Measurements from ENCODE around the gene SMIM22. TPM values are rescaled to one million over a fixed set of nuclear protein-coding genes. Genes with fewer than 3 reads are reported as not detected.
A peak's percentile ranks its signal among the peaks of the same experiment; 100 is the strongest.

The SMIM22 gene
- total RNA-seq, 1 donor from 2014 or later: not detected

DNA sequence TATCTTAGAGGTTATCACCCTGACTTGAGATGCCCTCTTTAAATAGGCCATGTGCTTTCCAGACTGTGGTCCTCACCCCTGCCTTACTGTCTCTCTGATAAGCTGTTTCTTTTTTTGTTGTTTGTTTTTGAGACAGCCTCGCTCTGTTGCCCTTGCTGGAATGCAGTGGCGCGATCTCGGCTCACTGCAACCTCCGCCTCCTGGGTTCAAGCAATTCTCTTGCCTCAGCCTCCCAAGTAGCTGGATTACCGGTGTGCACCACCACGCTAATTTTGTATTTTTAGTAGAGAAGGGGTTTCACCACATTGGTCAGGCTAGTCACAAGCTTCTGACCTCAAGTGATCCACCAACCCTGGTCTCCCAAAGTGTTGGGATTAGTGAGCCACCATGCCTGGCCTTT lies 6.3 kb upstream of the SMIM22 start:
- no peak for DNase-seq (ENCODE audit: missing footprints)
- ATAC-seq: no peak
- intact Hi-C loops (cut with DNase I): no loop called here

DNA sequence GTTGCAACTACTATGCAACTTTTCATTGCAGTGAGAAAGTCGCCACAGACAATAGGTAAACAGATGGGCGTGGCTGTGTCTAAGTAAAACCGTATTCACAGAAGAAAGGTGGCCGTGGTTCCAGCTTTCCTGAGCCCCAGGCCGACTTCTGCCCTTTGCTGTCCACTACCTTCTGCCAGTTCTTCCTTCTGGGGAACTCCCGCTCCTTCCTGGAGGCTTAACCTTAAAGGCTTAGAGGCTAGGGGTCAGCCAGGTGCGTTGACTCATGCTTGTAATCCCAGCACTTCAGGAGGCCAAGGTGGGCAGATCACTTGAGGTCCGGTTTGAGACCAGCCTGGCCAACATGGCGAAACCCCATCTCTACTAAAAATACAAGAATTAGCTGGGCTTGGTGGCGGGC lies 4.9 kb upstream of the SMIM22 start:
- DNase-seq (ENCODE audit: missing footprints): no peak
- intact Hi-C loops (cut with DNase I): no loop called here
- no peak for ATAC-seq

DNA sequence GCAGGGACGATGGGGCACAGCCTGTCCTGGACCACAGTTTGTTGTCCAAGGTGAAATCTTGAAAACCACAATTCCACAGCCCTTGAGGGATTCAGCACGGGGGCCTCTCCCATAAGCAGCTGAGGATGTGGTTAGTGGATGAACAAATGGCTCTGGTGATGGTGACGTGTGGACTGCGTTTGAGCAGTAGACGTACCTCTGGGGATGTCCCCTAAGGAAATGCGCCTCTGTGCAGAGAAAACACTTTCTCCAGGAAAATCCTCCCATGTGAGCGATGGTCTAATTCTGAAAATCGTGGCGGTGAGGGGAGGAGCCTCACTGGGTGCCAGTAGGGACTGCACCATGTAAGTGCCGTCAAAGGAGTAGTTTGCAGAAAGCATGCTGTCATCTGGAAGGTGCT lies 4.3 kb upstream of the SMIM22 start:
- DNase-seq (ENCODE audit: missing footprints) (no peak), ATAC-seq (no peak)
- intact Hi-C loops (cut with DNase I): no loop called here

DNA sequence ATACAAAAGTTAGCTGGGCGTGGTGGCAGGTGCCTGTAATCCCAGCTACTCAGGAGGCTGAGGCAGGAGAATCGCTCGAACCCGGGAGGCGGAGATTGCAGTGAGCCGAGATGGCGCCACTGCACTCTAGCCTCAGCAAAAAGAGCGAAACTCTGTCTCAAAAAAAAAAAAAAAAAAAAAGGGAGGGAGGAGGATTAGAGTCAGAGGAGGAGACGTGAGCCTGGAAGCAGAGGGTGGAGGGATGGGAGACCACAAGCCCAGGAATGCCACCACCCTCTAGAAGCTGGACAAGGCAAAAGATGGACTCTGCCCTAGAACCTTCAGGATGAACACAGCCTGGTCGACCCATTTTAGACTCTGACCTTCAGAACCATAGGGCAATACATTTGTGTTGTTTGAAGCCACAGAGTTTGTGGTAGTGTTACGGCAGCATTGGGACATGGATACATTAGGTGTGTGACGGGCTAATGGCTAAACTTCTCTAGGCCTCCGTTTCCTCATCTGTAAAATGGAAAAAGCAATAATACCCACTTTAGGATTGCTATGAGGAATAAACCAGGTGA lies 2.1 kb upstream of the SMIM22 start:
- intact Hi-C loops (cut with DNase I): no loop called here
- ATAC-seq (no peak), DNase-seq (ENCODE audit: missing footprints) (no peak)

DNA sequence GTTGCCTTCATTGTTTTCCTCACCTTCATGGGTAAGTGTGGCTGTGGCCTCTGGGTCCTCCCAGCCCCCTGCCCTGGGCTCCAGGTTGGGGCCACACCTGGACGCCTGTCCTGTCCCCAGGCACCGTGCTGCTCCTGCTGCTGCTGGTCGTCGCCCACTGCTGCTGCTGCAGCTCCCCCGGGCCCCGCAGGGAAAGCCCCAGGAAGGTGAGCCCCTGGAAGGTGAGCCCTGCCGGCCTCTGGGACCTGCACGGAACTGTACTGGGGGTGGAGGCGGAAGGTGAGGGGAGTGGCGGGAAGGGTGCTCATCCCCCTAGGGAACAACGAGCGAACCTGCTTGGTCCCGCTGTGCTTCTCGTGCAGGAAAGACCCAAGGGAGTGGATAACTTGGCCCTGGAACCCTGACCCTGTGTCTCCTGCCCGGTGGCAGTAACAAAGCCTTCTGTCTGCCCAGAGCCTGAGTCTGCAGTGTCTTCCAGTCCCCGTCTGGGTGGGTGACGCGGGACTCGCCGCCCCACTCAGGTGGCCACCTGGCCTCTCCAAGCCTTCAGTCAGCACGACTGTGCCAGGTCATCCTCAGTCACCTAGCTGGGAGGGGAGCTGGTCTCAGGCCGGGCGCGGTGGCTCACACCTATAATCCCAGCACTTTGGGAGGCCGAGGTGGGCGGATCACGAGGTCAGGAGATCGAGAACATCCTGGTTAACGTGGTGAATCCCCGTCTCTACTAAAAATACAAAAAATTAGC lies 831 bp downstream of the SMIM22 start:
- DNase-seq (ENCODE audit: missing footprints): no peak
- no peak for ATAC-seq
- intact Hi-C loops (cut with DNase I): no loop called here

DNA sequence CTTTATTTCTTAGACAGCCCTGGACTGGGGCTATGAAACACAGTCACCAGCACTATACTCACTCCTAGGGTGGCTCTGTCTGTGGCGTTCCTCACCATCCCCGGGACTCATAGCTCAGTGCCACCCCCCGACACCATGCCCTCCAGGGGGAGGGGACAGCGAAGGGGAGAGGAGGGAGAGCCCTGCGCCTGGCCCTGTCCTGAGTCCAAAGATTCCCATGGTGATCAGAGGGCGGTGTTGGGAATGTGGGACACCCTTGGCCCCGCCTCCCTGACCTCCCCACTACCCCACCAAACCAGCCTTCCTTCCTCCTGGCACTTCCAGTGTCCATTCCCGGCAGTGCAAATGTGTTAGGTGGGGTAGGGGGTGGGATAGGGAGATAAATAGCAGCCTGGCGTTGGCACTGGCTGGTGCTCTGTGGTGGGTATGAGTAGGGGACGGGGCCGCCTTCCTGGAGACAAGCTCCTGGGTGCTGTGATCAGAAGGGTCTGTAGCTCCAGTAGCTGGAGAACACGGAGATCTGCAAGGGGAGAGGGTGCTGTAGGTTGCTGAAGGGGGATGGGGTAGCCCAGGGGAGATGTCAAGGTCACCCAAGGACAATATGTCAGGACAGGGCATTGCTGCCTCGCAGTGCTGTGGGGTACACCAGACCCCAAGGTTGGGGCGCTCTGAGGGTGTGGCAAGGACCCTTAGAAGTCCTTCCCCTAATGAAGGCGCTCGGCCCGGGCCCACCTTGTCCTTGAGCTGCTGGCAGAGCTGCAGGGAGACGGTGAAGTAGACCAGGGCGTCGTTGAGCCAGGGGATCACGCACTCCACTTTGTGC lies 2.0 kb downstream of the SMIM22 start:
- DNase-seq (ENCODE audit: missing footprints) (peak; percentile 51), ATAC-seq (no peak)
- intact Hi-C loops (cut with DNase I): no loop called here

DNA sequence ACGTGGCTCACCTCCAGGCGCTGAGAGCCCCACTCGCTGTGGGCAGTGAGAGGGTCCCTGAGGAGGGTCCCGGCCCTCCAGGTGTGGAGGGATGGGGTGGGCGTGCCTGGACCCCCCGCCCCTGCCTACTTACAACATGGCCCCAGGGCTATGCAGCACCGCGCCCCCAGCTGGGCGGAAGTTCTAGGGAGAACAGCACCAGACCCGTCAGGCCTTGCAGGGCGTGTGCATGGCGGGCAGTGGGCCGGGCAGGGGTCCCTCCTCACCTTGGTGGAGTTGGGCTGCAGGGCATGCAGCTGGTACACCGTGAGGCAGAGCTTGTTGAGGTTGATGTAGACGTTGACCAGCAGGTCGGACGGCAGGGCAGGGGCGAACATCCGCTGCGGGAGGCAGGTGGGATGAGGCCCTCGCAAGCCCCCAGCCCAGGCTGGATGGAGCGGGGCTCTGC lies 2.7 kb downstream of the SMIM22 start:
- DNase-seq (ENCODE audit: missing footprints) (peak; percentile 61), ATAC-seq (no peak)
- intact Hi-C loops (cut with DNase I): no loop called here

DNA sequence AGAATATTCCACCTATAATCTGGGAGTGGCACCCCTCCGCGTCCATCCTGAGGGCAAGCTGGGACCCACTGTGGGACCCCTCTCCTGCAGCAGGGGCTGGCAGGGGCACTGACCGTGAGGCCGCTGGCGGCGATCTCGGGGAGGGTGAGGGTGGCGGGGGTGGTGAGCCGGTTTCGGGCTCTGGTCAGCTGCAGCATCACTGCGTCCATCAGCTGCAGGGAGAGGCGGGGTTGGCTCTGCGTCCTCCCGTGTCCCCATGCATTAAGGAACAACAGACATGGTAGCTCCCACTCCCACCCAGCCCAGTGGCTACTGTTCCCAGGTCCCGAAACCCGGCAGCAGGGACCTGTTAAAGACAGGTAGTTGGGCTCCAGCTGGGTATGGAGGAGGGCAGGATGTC lies 3.3 kb downstream of the SMIM22 start:
- intact Hi-C loops (cut with DNase I): no loop called here
- peak; percentile 51 for DNase-seq (ENCODE audit: missing footprints)
- ATAC-seq: no peak

DNA sequence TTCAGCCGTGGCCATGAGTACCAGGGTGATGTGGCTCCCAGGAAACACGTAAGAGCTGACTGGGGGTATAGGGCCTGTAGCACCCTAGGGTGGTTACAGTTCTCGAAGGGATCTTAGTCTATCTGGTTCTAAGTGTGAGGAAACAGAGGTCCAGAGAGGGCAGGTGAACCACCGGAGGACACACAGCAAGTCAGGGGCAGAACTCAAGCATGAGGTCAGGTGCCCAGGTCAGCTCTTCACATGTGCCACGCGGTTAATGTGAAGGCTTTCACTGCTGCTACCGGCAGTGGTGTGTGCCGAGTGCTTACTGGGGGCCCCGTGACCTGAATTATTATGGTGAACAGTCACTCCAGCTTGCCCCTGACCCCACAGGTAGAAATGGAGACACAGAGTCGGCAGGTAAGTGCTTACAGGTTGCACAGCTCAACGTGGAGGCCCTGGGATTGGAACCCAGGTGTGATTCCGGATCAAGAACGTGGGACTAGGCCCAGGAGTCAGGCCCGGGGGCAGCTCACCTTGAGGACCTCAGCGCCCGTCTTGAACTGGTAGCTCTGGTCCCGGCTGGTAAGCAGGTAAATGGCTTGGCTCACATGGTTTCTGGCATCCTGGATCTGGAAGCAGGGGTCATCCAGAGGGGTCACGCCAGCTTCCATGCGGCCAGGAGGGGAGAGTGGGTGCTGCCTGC lies 4.1 kb downstream of the SMIM22 start:
- DNase-seq (ENCODE audit: missing footprints): peak; percentile 63
- intact Hi-C loops (cut with DNase I): no loop called here
- ATAC-seq: no peak

DNA sequence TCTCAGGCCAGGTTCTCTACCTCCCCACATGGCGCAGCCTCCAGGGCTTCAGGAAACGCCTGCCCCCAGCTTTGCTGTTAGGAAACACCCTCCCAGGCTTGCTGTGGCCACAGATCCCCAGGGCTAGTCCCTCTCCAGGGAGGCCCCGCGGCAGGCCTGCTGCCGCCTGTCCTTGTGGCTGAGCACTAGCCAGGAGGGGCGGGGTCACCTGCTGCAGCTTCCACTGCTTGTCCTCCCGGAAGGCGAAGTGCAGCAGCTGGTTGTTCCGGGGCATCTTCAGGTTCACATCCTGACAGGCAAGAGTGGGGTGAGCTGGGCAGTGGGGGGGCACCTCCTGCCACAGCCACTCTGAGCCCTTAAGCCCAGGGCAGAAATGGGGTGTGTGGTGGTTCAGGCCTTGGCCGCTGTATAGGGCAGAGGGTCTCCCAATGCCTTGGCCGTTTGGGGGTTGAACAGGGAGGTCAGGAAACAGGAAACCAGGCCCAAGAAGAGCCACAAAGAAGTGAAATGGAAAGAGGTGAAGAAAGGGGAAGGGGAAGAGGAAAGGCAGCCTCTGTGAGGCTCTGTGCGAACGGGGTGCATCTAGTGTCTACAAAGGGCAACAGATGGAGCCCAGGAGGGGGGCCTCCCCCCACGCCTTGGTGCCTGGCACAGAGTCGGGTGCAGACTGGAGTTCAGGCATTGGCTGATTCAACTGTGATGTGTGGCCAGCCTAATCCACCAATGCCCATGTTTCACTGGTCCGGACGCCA lies 5.3 kb downstream of the SMIM22 start:
- ATAC-seq (no peak), DNase-seq (ENCODE audit: missing footprints) (peak; percentile 80)
- intact Hi-C loops (cut with DNase I): loop anchor here (5.0 to 10.0 kb wide), 4 partner anchors 47 to 294 kb away; partner anchors contain the start of genes ANKS3, DNAAF8, EEF2KMT and GLYR1

DNA sequence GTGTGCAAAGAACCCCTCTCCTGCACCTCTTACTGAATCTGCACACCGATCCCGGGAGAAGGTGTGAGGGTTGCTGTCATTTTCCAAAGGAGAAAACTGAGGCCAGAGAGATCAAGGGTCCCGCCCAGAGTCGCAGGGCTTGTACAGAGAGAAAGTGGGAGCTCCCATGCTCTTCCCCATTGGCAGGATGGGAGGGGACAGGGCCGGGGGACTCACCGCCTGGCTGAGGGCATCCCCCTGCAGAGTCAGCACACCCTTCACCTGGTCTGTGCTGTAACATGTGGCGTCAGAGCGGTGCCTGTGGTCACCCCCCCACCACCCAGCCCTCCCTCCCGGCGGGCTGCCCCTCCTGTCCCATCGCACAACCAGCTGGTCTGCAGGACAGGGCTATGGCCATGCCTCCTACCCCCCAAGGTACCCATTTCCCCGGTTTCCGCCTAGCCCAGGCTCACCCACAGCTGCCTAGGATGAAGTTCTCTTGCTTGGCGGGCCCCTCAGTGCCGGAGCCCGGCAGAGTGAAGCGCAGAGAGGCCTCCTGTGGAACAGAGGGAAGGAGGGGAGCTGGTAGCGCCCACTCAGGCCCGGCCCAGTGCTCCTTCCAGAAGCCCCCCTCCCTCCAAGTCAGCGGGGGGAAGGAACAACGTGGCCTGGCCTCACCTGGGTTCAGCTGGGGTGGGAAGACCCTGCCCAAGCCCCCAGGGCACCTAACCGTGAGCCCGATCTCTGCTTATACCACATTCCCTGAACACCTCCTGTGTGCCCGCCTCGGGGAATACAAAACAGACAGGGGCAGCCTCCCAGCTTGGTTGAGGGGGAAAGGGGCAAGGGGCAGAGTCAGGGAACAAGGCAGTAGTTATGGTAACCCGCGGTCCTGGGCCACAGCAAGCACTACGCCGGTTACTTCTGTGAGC lies 6.1 kb downstream of the SMIM22 start:
- DNase-seq (ENCODE audit: missing footprints): peak; percentile 55
- intact Hi-C loops (cut with DNase I): loop anchor here (5.0 to 10.0 kb wide), 4 partner anchors 46 to 293 kb away; partner anchors contain the start of genes ANKS3, DNAAF8, EEF2KMT and GLYR1

DNA sequence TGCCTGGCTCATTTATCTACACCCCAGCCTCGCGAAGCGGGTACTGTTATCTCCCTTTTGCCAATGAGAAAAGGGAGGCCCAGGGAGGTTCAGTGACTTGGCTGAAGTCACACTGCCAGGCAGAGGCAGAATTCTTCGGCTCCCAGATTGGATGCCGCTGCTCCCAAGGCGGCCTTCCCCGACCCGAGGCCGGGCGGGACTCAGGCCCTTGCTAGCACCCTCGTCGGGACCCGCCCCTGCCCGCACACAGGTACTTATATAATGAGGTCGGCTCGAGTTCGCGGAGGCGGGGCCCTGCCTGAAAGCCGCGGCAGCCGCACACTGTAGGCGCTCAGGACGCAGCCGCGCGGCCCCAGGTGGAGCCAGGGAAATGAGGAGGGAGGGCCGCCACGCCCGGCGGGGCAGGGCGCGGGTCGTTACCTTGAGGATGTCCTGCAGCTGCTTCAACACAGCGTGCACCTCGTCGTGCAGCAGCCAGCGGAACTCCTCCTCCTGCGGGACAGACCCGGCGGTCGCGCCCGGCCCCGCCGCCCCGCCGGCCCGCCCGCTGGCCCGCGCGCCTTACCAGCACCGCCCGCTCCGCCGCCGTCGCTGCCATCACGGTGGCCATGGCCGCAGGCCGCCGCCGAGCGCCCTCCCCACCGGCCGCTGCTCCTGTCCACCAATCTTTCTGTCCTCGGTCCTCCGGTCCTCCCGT lies 6.9 kb downstream of the SMIM22 start, which contains the start of gene ROGDI:
Gene ROGDI, minus strand, starts transcription at position 672 of the 697 bp plus-strand sequence. Its CDS starts 62 bp downstream, at position 610.
- ATAC-seq (peak; percentile 50), DNase-seq (ENCODE audit: missing footprints) (peak; percentile 94)
- intact Hi-C loops (cut with DNase I): loop anchor here (5.0 to 10.0 kb wide), 4 partner anchors 45 to 293 kb away; partner anchors contain the start of genes ANKS3, DNAAF8, EEF2KMT and GLYR1

More for the DNA sequence above, 6.1 kb downstream of the SMIM22 start:
- ATAC-seq: no peak

DNA sequence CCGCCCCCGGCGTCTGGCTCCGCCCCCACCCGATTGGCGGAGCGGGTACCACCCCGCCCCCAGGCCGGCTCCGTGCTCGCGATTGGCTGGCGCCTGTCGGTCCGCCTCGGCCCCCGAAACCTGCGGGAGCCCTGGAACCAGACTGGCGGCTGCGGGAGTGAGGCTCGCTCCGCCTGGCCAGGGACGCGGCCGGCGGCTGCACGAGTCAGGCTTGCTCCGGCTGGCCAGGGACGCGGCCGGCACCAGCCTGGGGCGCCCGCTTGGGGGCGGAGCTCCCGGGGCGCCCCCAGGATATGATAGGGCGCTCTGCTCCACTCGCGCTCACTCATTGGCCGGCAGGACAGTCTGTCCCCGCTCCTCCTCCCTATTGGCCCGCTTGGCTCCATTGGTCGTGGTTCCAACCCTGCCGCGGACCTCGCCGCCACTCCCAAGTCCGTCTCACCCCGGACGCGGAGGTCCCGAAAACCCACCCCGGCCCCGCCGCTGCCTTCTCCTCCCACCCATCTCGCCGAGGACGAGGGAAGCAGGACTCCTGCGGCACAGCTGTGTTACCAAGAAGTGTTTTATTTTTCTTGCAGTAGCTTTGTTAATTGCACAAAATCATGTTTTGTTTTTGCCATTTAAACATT lies 7.6 kb downstream of the SMIM22 start:
- intact Hi-C loops (cut with DNase I): loop anchor here (5.0 to 10.0 kb wide), 4 partner anchors 45 to 292 kb away; partner anchors contain the start of genes ANKS3, DNAAF8, EEF2KMT and GLYR1
- ATAC-seq (peak; percentile 93), DNase-seq (ENCODE audit: missing footprints) (peak; percentile 96)

DNA sequence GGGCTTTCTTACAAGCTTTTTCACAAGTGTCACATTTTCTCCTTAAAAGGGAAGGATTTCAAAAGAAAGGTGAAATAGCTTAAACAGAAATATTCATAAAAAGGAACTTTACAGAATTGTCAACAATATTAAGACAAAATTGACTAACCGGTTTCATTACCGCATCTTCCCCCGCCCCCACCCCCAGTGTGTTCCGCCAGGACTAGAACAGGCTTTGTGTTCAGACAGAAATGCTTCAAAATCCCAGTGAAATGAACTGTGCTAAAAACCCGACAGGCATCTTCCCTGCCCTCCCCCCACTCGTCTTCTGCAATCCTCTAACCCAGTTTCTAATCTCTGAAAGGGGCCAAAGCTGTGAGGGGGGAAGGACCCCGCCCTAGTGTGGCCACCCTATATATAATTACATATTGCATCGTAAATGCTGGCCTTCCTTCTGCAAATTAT lies 8.3 kb downstream of the SMIM22 start:
- intact Hi-C loops (cut with DNase I): loop anchor here (5.0 to 10.0 kb wide), 4 partner anchors 44 to 291 kb away; partner anchors contain the start of genes ANKS3, DNAAF8, EEF2KMT and GLYR1
- DNase-seq (ENCODE audit: missing footprints) (no peak), ATAC-seq (no peak)

DNA sequence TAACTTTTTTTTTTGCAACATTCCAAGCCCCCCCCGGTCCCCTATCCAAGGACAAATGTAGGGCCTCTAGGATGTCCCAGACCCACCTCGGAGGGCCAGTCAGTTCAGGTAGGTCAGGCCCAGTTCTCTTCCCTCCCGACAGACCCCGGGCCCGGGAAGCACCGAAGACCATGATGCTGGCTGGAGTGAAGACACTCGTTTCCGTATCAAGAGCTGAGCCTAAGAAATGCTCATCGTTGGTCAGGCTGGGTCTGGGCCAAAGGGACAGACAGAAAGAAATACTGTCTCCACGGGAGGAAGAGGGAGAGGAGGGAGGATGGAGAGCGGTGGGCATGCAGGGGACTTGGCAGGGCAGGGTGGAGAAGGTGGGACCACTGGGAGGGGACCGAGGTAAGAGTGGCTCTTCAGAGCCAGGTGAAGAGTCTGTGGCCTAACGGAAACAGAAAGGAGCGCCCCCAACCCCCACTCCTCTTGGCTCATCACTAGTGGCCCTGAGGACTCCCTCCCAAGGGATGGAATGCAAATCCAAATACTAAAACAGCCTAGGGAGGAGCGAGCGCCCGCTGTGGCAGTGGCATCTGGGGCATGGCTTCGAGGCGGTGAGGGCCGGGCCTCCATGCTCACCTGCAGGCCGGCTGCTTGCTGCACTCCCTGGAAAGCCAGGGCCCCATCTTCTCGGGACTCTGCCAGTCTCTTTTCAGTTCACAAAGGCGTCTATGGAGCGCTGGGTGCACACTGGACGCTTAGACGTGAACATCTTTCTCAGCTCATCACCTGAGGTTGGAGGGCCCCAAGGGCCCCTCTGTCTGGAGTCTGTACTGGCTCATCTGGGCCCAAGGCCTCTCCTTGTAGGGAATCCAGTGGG lies 9.0 kb downstream of the SMIM22 start:
- DNase-seq (ENCODE audit: missing footprints) (peak; percentile 64), ATAC-seq (no peak)
- intact Hi-C loops (cut with DNase I): loop anchor here (5.0 to 10.0 kb wide), 4 partner anchors 43 to 291 kb away; partner anchors contain the start of genes ANKS3, DNAAF8, EEF2KMT and GLYR1
